Hematopoietic multipotent progenitor cell treated with erythropoietin and hydrocortisone succinate and interleukin-3 and kit ligand, for 6 days (in vitro differentiated cells): ENCODE data around the gene PLB1.

Experiments
- DNase-seq: peaks from one replicate; pipeline ENCODE4 v3.0.0-alpha.2; 2015

PLB1 gene

DNA sequence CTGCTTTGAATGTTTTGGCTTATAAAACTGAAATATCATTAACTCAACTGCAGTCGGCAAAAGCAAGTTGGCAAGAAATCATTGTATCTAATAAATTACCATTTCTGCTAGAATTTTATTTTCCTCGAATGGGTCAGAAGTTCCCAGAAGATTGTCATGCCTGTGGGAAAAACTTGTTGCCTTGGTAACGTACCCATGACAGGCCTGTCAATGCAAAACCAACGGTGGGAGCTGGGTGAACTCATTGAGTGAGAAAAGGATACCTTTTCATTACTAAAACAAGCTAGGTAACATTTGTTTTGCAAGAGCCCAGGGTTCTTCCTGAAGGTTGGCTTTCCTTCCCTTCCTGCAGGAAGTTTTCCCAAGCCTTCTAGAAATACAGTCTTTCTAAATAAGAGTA, 9.5 kb downstream of the PLB1 start:
- no peak for DNase-seq

DNA sequence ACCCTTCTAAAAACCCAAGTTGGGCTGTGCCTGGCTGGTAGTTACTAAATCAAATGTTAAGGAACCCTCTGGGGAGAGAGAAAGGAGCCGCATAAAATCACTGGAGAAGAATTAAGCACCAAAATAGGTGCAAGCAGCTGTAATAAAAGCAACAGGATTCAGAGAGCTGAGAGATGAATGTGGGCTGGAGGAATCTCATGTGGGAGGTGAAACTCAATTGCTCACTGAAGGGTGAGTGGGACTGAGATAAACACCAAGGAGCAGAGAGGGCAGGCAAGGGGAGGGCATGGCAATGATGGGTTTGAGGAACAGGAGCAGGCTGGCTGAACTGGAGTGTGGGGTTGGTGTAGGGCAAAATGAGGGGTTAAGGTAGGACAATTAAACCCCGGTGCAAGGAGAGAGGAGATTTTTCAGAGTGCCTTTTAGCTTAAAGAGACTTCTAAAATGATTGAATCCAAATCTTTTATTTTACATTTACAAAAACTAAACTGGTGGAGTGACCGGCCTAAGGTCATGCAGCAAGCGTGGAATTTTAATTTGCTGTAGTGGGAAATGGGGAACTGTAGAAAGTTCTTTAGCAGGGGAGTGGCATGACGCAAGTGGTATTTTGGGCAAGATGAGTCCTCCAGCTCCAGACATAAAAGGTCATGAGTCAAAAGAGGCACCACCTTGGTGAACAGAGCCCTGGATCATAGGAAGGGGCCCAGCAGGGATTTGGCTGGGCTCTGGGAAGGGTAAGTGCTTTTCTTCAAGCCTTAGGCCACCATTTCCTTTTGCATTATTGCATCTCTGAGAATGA, 10.5 kb downstream of the PLB1 start:
- no peak for DNase-seq

GRCh38 chr2:28507796-28508764, 12.2 kb downstream of the PLB1 start:
- peak; percentile 86 for DNase-seq

GRCh38 chr2:28509361-28509760, 13.5 kb downstream of the PLB1 start:
- no peak for DNase-seq

DNA sequence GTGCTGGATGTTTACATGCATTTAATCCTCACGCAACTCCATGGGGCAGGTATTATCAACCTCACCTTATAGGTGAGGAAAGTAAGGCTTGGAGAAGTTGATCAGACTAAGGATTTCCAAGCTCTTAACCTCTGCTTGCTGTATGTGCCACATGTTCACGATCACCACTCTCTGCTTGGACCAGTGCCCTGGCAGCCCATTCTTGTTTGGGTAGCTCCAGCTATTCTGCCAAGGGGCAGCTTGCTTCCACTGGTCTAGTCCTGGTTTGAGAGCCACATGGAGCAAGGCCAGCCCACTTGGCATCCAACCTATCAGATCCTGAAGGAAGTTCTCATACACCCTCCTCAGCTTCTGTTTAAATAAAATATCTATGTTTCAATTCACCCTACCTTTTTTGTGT, 14.3 kb downstream of the PLB1 start:
- DNase-seq, result no peak

GRCh38 chr2:28511871-28512606, 16.2 kb downstream of the PLB1 start:
- no peak for DNase-seq

DNA sequence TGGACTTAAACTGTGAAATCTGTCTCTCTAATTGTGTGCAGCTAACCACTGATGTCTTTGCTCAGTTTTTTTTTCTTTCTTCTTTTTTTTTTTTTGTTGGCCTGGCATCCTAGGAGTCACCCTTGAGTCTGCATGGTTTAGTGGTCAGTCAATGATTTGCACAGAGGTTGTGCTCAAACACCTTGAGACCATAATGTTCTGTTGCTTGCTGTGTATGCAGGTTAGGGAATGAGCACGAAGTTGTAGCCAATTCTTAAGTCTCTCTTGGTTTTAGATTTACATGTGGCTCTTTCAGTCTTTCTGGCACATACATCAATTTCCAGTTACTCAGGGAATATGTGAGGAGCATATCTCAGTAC, 16.7 kb downstream of the PLB1 start:
- DNase-seq, result no peak

DNA sequence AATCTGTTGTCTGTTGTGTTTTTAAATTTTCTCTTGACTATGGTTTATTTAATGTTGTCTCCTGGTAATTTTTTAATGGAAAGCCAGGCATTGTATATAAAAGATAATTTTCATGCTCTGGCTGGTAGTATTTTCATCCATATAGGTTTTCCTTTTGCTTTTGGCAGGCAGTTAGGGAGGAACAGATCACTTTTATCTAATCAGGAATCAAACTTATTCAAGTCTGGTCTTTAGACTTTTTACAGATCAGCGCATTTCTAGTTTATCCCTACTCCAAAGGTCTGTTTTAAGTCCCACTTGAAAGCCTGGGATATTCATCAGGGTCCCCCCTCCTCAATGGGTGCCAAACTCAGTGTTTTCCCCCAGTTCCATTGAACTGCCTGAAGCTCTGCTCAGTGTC, 17.2 kb downstream of the PLB1 start:
- DNase-seq, result no peak

GRCh38 chr2:28515176-28515751, 19.4 kb downstream of the PLB1 start:
- DNase-seq, result no peak

GRCh38 chr2:28516430-28516829, 20.6 kb downstream of the PLB1 start:
- no peak for DNase-seq

DNA sequence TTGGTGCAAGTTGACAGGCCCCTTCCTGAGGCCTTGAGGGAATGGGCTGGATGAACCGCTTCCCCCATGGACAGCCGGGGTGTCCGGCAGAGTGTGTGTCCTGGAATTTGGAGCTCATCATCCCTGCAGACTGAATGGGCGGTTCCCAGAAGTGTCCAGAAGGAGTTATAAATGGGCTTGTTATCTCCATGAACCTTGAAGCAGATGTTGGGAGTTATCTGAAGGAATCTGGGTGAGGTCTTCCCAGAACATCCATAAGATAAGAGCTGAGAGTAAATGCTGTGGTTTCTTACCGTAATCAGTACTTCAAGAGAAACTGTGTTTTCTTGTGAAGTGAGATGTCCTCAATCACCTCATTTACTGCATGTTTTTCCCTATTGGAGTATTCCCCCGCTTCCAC, 21.1 kb downstream of the PLB1 start:
- DNase-seq, result peak; percentile 45

DNA sequence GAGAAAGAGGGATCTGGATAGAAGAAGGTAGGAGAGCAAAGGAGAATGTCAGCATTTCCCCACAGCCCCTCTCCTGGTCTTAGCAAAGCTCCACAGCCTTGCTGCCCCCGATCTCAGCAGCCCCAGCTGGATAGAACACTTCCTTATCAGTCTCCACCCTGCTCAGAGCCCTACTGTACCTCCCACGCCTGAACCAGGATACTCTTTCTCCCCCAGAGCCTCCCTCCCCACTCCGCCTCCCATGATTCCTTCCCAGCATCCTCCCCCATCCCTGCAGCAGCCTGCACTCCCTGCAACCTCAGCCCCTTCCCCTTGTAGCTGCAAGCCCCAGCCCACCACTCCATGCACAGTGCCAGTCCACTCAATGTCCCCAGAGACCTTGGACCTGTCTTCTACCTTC, 25.8 kb downstream of the PLB1 start:
- peak; percentile 19 for DNase-seq

DNA sequence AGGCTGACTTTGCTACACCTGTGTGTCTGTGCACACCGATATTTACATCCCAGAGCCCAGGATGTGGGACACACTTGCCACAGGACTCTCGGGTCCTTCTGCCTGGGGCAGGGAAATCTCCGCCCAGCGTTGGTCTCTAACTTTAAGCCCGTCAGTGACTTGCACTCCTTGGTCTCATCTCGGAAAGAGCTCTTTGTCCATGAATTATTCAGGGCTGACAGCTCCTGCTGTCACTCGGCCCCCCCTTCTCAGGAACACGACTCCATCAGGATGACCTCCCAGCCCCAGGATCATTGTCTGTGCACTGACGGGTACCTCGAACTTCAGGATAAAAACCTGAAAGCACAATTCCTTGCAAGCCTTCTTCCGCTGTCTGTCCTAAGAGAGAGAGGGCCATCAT, 26.6 kb downstream of the PLB1 start:
- DNase-seq, result no peak

DNA sequence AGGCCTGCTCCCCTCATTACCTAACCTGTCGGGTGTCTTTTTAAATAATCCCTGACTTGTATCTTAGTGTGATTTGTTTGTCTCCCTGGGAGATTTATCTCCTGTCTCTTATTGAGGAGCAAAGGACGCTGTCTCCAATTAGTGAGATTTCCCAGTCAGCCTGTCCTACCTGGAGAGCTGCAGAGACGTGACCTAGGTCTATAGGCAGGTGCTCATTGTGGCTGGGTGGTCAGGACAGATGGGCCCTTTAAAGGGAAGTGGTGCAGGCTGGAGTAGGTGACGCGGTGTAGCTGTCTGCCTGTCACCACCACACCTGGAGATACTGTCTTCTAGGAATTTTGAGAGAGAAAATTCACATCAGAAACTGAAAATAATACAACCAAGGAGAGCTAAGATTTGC, 28.0 kb downstream of the PLB1 start:
- no peak for DNase-seq

DNA sequence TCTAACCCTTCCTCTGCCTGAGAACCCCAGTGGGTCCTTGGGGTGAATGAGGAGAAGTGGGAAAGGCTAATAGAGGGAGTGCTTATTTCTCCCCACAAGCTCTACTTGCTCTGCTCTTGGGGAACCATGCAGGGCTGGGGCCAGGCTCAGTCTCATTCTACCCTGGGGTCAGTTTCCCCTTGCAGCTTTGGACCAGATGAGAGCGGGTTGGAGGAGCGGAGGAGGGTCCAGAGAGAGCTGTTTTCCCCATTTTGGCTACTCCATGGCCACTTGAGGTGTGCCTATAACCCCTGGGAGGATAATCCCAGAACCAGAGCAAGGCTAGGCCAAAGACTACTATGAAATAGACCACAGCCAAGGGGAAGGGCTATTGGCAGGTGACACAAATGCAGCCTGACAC, 29.6 kb downstream of the PLB1 start:
- DNase-seq, result no peak

DNA sequence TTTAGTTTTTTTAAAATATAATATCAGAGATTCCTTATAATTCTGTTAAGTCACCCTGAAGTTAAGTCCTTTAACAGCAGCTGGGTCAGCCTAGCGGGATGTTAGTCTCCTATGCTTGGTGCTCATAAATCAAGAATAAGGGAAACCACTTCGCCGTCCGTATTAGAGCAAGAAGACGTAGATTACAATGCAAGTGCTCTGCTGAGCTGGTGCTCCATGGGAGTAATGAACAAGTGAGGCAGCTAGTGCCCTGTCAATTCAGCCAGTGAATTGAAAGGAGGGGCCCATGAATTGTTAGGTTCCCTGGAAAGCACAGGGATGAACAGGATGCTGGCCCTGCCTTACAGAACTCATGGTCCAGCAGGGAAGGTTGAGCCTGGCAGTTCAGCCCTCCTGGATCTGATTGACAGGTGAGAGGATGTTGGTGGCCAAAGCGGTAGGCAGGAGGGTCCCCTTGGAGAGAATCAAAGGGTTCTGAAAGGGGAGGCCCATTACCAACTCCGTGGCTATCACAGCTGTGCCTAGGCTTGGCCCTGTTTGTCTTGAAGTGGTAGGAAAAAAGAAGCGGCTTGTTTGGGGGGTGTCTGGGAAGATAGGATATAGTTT, 30.8 kb downstream of the PLB1 start:
- DNase-seq, result no peak

GRCh38 chr2:28527196-28527595, 31.3 kb downstream of the PLB1 start:
- DNase-seq, result no peak

DNA sequence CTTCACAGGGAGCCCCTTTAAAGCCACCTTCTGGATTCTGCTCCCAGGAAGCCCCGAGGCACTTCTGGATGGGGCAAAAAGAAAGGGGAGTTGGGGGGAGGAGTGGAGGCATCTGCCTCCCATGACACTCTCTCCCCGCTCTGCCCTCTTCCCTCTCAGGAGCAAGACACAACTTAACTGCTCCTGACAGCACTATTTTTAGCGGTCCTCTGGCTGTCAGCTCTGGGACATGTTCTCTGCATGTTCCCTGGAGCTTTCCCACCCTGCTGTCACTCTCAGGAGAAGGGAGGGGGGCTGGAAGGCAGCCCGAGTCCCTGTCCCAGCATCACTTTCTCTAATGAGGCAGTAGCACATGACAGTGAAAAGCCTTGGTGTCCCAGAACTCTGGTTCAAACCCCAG, 32.3 kb downstream of the PLB1 start:
- no peak for DNase-seq

- DNase-seq, result no peak
Observed at GRCh38 chr2:28530782-28531181, 34.9 kb downstream of the PLB1 start.

DNA sequence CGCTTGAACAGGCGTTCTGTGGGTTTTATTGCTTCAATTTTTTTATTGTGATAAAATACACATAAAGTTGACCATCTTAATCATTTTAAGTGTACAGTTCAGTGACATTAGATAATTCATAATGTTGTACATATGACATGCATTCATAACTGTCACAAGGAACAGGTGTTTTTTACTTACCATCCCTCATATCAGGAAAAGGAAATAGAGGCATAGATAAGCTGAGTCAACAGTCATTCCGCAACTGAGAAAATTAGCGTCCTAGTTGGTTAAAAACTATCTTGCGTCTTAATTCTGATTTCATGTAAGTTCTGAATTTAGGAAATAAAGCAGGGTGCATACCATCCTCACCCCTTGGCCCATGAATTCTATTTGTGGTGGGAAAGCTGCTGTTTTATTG, 36.5 kb downstream of the PLB1 start:
- DNase-seq, result no peak

- DNase-seq, result no peak
Observed at GRCh38 chr2:28533044-28533680, 37.3 kb downstream of the PLB1 start.

DNA sequence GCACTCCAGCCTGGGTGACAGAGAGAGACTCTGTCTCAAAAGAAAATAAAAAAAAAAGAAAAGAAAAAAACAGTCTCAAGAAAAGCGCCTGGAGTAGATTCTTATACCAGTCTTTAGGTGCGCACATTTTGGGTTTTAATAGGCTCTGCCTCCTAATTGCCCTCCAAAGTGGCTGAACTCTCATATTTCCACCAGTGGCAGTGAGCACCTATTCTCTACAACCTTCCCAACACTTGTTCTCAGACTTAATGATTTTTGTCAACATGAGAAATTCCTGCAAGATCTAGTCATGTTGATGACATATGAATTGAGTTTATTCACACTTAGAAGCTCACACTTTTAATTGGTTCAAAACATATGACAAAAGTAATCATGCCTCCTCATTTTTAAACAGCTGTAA, 39.0 kb downstream of the PLB1 start:
- no peak for DNase-seq
